Hair follicular keratinocyte (primary cell): ENCODE measurements around the gene RDX. TPM values are rescaled to one million over a fixed set of nuclear protein-coding genes. Genes with fewer than 3 reads are reported as not detected.

Experiments used
- total RNA-seq: library from RNA; depleted of rRNA; stranded (reverse); fragments of >200 nt; gene quantifications from 2 replicates; pipeline ENCODE4 v1.2.3, GENCODE V29; 2015

RDX gene
- total RNA-seq: 51.0 and 54.0 TPM in 2 replicates

DNA sequence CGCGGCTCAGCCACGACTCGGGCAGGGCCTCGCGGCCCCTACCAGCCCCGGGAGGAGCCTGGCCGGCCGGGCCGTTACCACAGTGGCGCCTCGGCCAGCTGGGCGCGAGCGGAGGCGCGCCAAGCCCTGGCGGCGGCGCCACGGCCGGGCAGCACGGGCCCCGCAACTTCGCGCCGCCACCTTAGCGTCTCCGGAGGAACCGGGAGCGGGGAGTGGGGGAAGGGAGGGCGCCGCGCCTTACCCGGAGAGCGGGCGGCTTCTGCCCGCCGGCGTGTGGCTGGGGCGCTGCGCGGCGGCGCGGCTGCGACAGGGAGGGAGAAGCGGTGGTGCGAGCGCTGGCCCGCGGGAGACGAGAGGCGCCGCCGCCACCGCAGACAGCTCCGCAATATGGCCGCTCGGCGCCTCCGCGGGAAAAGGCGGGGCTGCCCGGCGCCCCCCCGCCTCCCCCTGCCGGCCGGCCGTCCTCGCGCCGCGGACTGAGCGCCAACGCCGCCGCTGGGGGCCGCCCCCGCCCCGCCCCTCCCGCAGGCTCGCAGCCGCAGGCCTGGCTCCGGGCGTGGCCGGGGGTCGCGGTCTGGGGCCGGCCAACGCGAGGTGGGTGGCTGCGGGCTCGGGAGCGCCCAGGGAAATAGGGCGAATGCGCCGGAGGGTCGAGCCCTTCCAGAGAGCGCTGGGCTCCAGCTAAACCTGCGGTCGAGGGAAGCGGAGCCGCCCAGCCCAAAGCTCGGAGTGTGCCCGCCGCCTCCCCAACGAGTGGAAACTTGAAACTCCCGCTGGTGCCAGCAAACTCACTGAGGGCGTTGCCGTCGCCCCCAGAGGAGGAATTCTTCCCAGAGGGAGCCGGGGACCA is at the start of gene RDX:
RDX (minus strand) TSS at position 389 of the 850 bp plus-strand sequence. CDS start 16,922 bp downstream, outside the sequence.

Other genes with a start within 250 kb of the RDX start
- 5.6 and 11.0 TPM in 2 replicates for gene ZC3H12C, start 203.2 kb downstream of the RDX start, total RNA-seq
- 14.3 and 19.7 TPM in 2 replicates for gene FDX1, start 133.3 kb upstream of the RDX start, total RNA-seq